CD14-positive monocyte (primary cell): ENCODE data around the gene GPR39. TPM values are rescaled to one million over a fixed set of nuclear protein-coding genes. Genes with fewer than 3 reads are reported as not detected.

Source experiments
- DNase-seq, 3 donors: peaks; one replicate each; pipeline ENCODE4 v3.0.0-alpha.2; 2011 to 2022
- H2AFZ ChIP-seq: 2 replicates; pipeline ENCODE4 v1.6.0; 2012; ENCODE audit warnings: mild to moderate bottlenecking, low read depth, low read length, inconsistent platforms; ENCODE audit not compliant: insufficient read depth, poor library complexity, severe bottlenecking
- H3K27ac ChIP-seq, 2 donors: 1 replicate in 1 of 2; 2 replicates in 1 of 2; pipeline ENCODE4 v1.5.1; 2012 to 2013; ENCODE audit warnings: low read length in 2 of 2, control low read depth in 1 of 2, inconsistent platforms in 1 of 2, low read depth in 1 of 2, mild to moderate bottlenecking in 1 of 2
- H3K27me3 ChIP-seq, 2 donors: one replicate each; pipeline versions ENCODE4 v1.6.0 to v1.6.1; 2011 to 2013; ENCODE audit warnings: low read length in 2 of 2; ENCODE audit not compliant: control insufficient read depth in 2 of 2, insufficient read depth in 2 of 2
- H3K36me3 ChIP-seq, 2 donors: replicated peaks in 1 of 2; 1 replicate in 1 of 2; 2 replicates in 1 of 2; pipeline versions ENCODE4 v1.5.1 to v1.6.1; 2012 to 2013; ENCODE audit warnings: low read length in 2 of 2, control low read depth in 1 of 2, inconsistent platforms in 1 of 2, mild to moderate bottlenecking in 1 of 2; ENCODE audit not compliant: insufficient read depth in 2 of 2, control insufficient read depth in 1 of 2
- H3K4me1 ChIP-seq, 2 donors: 1 replicate in 1 of 2; 2 replicates in 1 of 2; pipeline versions ENCODE4 v1.5.1 to v1.6.1; 2012 to 2013; ENCODE audit warnings: low read length in 2 of 2, control low read depth in 1 of 2, inconsistent platforms in 1 of 2, mild to moderate bottlenecking in 1 of 2, moderate library complexity in 1 of 2; ENCODE audit not compliant: insufficient read depth in 2 of 2, control insufficient read depth in 1 of 2
- H3K4me2 ChIP-seq: replicated peaks from 2 replicates; pipeline ENCODE3; 2012; ENCODE audit warnings: low read length, moderate library complexity, mild to moderate bottlenecking; ENCODE audit not compliant: poor library complexity, severe bottlenecking; ENCODE audit errors: extremely low read depth
- H3K4me3 ChIP-seq, 3 experiments: fragments of 200-600 bp in 1 of 3; sonication (generic) in 1 of 3; replicated peaks in 1 of 3; 1 replicate in 2 of 3; 2 replicates in 1 of 3; pipeline ENCODE4 v1.5.1; 2011 to 2013; ENCODE audit warnings: low read length in 3 of 3, mild to moderate bottlenecking in 3 of 3, control low read depth in 2 of 3, low read depth in 2 of 3, inconsistent platforms in 1 of 3, moderate library complexity in 1 of 3
- H3K79me2 ChIP-seq: 2 replicates; pipeline ENCODE4 v1.6.0; 2012; ENCODE audit warnings: mild to moderate bottlenecking, control low read depth, inconsistent platforms, low read length, moderate library complexity; ENCODE audit not compliant: insufficient read depth
- H3K9ac ChIP-seq: 2 replicates; pipeline ENCODE4 v1.6.0; 2017; ENCODE audit warnings: low read length, mild to moderate bottlenecking; ENCODE audit not compliant: insufficient read depth, poor library complexity, severe bottlenecking
- H3K9me3 ChIP-seq, 2 donors: replicated peaks in 1 of 2; 1 replicate in 1 of 2; 2 replicates in 1 of 2; pipeline versions ENCODE4 v1.5.1 to v1.6.1; 2012 to 2013; ENCODE audit warnings: low read length in 2 of 2, control low read depth in 1 of 2; ENCODE audit not compliant: control insufficient read depth in 1 of 2, insufficient read depth in 1 of 2
- H4K20me1 ChIP-seq: 2 replicates; pipeline ENCODE4 v1.6.0; 2012; ENCODE audit warnings: mild to moderate bottlenecking, low read length, control low read depth, moderate library complexity; ENCODE audit not compliant: insufficient read depth
- H3K27ac Mint-ChIP-seq, 7 donors: one replicate each; pipeline ENCODE4 v1.8.0; 2020; ENCODE audit warnings: mild to moderate bottlenecking in 7 of 7, mixed read lengths in 7 of 7, moderate library complexity in 6 of 7, inconsistent platforms in 2 of 7
- H3K27me3 Mint-ChIP-seq, 3 donors: one replicate each; pipeline ENCODE4 v1.8.0; 2021 to 2022; ENCODE audit warnings: low read depth in 3 of 3, mild to moderate bottlenecking in 3 of 3, mixed read lengths in 3 of 3, moderate library complexity in 3 of 3, inconsistent platforms in 1 of 3
- H3K36me3 Mint-ChIP-seq, 2 donors: one replicate each; pipeline ENCODE4 v1.8.0; 2020; ENCODE audit warnings: mixed read lengths in 2 of 2, inconsistent platforms in 1 of 2, mild to moderate bottlenecking in 1 of 2
- H3K4me1 Mint-ChIP-seq: one replicate; pipeline ENCODE4 v1.8.0; 2020; ENCODE audit warnings: mild to moderate bottlenecking, mixed read lengths
- H3K4me3 Mint-ChIP-seq, 2 donors: one replicate each; pipeline ENCODE4 v1.8.0; 2020; ENCODE audit warnings: mild to moderate bottlenecking in 2 of 2, mixed read lengths in 2 of 2, moderate library complexity in 1 of 2
- H3K9me3 Mint-ChIP-seq, 7 donors: one replicate each; pipeline ENCODE4 v1.8.0; 2020 to 2022; ENCODE audit warnings: mixed read lengths in 7 of 7, mild to moderate bottlenecking in 6 of 7, moderate library complexity in 6 of 7, inconsistent platforms in 2 of 7
- CTCF ChIP-seq: fragments of 200-600 bp; IDR thresholded peaks from one replicate; pipeline ENCODE4 v1.8.0; 2022; ENCODE audit warnings: antibody characterized with exemption, mild to moderate bottlenecking
- intact Hi-C, 2 donors: fragments of 100-400 bp; cut with micrococcal nuclease; formaldehyde crosslinking; loops; one replicate each; pipeline versions ENCODE4 v1.15.0 to v1.15.1; 2023
- polyA plus RNA-seq, 3 donors: library from polyadenylated mRNA; depleted of rRNA in 1 of 3; unstranded in 2 of 3; stranded (reverse) in 1 of 3; fragments of 300-500 nt in 2 of 3; fragments of >200 nt in 1 of 3; fragmentation: Illumina TruSeq in 2 of 3; gene quantifications; 1 replicate in 2 of 3; 2 replicates in 1 of 3; pipeline ENCODE4 v1.2.3, GENCODE V29; 2012 to 2021

The GPR39 gene
- polyA plus RNA-seq, 3 donors, result 0.12 TPM; not detected in 2

GRCh38 chr2:132640116-132640515 is 223.5 kb downstream of the GPR39 start:
- peaks cover 0 to 3% (median 0%) of the 10 kb centered on the region in 7 donors for H3K9me3 Mint-ChIP-seq

GRCh38 chr2:132641819-132642218 is 225.2 kb downstream of the GPR39 start:
- Mint-ChIP-seq H3K36me3 (no peaks in the 10 kb centered on the region), H3K27me3 (peaks cover 1 to 6% (median 6%) of the 10 kb centered on the region in 3 donors), H3K4me3 (no peak overlapping the region), H3K9me3 (peaks cover 0 to 6% (median 0%) of the 10 kb centered on the region in 7 donors), H3K4me1 (peaks cover 8% of the 10 kb centered on the region), H3K27ac (no peak overlapping the region)
- H3K9me3 ChIP-seq, result no peaks in the 10 kb centered on the region
- TF ChIP-seq CTCF, result no peak
- H3K4me1 ChIP-seq, result peaks cover 4 to 10% of the 10 kb centered on the region in 2 donors
- H3K36me3 ChIP-seq, result no peaks in the 10 kb centered on the region
- H3K27me3 ChIP-seq, result no peaks in the 10 kb centered on the region
- H3K27ac ChIP-seq, result no peak overlapping the region
- no peaks in the 10 kb centered on the region for H3K79me2 ChIP-seq
- no peak overlapping the region for H2AFZ ChIP-seq
- intact Hi-C loops, result no loop called here
- DNase-seq, result no peak
- H3K9ac ChIP-seq, result no peak overlapping the region
- no peak overlapping the region for H3K4me2 ChIP-seq
- H4K20me1 ChIP-seq, result no peaks in the 10 kb centered on the region
- no peak overlapping the region for H3K4me3 ChIP-seq

More at GRCh38 chr2:132640116-132640515, 223.5 kb downstream of the GPR39 start:
- H3K4me1 Mint-ChIP-seq, result peaks cover 2% of the 10 kb centered on the region
- DNase-seq, result no peak
- Histone ChIP-seq H4K20me1 (no peaks in the 10 kb centered on the region), H3K79me2 (no peaks in the 10 kb centered on the region), H3K4me2 (no peak overlapping the region), H3K9ac (no peak overlapping the region), H3K36me3 (no peaks in the 10 kb centered on the region), H2AFZ (no peak overlapping the region), H3K4me1 (no peaks in the 10 kb centered on the region), H3K27ac (no peak overlapping the region), H3K27me3 (no peaks in the 10 kb centered on the region), H3K4me3 (no peak overlapping the region), H3K9me3 (no peaks in the 10 kb centered on the region)
- no peak overlapping the region for H3K4me3 Mint-ChIP-seq
- H3K27me3 Mint-ChIP-seq, result peaks cover 1 to 6% (median 6%) of the 10 kb centered on the region in 3 donors
- no peak for TF ChIP-seq CTCF
- H3K36me3 Mint-ChIP-seq, result no peaks in the 10 kb centered on the region
- no peak overlapping the region for H3K27ac Mint-ChIP-seq
- intact Hi-C loops, result no loop called here
